Spleen (tissue), 7 donors: ENCODE data around the gene EVA1B.

ENCODE experiments used
- POLR2A ChIP-seq, 3 donors: fragments of 450-650 bp; IDR thresholded peaks; one replicate each; pipeline ENCODE4 v1.5.1; 2017; ENCODE audit warnings: antibody characterized with exemption in 3 of 3, mild to moderate bottlenecking in 1 of 3
- TF ChIP-seq, protein P1 (sequence below), 11 experiments: fragments of 200-600 bp in 7 of 11; fragments of 450-650 bp in 4 of 11; sonication (generic) in 4 of 11; IDR thresholded peaks in 8 of 11; conservative IDR thresholded peaks in 3 of 11; 1 replicate in 7 of 11; 2 replicates in 4 of 11; pipeline versions ENCODE4 v1.4.0 to v1.8.0; 2016 to 2021; ENCODE audit warnings: antibody characterized with exemption in 11 of 11, inconsistent platforms in 4 of 11, mild to moderate bottlenecking in 1 of 11
- donor health status: DM: no; HTN: no; CAD: no; lungs with moderate emphysema.
- donor health status: DM: no; HTN: no; CAD: no.
- donor health status: DM: no; HTN: no; CAD: no.

DNA sequence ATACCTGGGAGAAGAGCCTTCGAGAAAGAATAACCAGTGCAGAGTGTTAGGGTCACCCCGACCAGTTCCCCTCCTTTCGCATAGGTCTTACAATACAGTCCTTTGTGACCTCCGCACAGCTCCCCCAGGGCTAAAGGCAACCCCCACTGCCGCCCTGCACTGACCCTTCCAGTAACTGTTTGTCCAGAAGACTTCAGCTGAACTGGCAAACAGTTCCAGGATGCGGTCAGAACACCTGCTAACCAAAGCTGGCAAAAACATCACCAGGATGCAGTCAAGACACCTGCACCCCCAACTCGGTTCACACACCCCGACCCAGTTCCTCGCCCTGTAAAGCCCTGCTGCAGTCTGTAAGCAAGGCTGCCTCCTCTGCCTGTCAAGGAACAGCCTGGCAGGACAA, 6.4 kb upstream of the EVA1B start:
- TF ChIP-seq, protein P1, sequence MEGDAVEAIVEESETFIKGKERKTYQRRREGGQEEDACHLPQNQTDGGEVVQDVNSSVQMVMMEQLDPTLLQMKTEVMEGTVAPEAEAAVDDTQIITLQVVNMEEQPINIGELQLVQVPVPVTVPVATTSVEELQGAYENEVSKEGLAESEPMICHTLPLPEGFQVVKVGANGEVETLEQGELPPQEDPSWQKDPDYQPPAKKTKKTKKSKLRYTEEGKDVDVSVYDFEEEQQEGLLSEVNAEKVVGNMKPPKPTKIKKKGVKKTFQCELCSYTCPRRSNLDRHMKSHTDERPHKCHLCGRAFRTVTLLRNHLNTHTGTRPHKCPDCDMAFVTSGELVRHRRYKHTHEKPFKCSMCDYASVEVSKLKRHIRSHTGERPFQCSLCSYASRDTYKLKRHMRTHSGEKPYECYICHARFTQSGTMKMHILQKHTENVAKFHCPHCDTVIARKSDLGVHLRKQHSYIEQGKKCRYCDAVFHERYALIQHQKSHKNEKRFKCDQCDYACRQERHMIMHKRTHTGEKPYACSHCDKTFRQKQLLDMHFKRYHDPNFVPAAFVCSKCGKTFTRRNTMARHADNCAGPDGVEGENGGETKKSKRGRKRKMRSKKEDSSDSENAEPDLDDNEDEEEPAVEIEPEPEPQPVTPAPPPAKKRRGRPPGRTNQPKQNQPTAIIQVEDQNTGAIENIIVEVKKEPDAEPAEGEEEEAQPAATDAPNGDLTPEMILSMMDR (IDR thresholded peaks at IDR 0.05 in 8 of 11, conservative IDR thresholded peaks at IDR 0.05 in 3 of 11), result no peak
- TF ChIP-seq POLR2A (IDR thresholded peaks at IDR 0.05), result no peak
